HG03135 (cell line): ENCODE data around the gene ZNF287.
"Not testable (repeated sequence)": the region's sequence is repeated elsewhere in the genome, so short reads cannot be mapped to it uniquely, and the experiment has no call there.

ENCODE experiments used
- ATAC-seq: cut with Tn5 transposase; IDR thresholded peaks from one replicate; pipeline ENCODE4 v1.9.1; 2021; ENCODE audit warnings: mild to moderate bottlenecking, moderate library complexity; ENCODE audit not compliant: unreplicated experiment

ZNF287 gene

GRCh38 chr17:16568541-16569357 is at the start of gene ZNF287:
Gene ZNF287, minus strand, starts transcription at chr17:16569204. Its CDS starts 1,473 bp downstream, at chr17:16567731.
- ATAC-seq = peak; percentile 93

GRCh38 chr17:16617481-16618060 is 48.6 kb upstream of the ZNF287 start:
- ATAC-seq = no peak

DNA sequence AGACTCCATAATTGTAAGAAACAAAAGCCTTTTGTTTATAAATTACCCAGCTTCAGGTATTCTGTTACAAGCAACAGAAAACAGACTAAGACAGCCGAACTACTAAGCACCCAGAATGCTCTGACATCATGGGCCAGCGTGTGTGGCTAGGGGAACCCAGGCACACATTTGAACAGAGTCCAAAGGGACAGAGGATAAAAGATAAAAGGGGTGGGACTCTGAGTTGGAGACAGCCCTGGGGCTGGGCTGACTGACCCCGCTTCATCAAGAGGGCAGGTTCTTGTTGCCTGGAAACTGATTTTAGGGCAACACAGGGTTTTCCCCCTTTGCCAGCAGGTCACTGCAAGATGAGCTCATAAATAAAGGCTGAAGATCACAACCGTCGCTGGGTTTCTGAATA is 30.5 kb upstream of the ZNF287 start:
- no peak for ATAC-seq

DNA sequence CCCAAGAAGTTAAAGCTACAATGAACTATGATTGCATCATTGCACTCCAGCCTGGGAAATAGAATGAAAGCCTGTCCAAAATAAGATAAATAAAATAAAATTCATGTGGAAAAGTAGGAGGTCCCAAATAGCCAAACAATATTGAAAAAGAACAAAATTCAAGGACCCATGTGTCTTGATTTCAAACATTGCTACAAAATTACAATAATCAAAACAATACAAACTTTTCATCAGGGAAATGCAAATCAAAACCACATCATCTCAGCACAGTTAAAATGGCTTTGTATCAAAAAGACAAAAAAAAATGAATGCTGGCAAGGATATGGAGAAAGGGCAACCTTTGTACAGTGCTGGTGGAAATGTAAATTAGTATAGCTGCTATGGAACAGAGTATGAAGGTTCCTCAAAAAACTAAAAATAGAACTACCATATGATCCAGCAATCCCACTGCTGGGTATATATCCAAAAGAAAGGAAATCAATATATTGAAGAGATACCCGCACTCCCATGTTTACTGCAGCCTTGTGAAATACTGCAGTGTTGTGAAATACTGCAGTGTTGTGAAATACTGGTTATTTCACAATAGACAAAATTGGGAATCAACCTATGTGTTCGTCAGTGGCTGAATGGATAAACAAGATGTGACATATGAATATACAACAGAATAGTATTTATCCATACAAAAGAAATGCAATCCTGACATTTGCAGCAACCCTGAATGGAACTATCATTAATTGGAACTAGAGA is 24.5 kb upstream of the ZNF287 start:
- no peak for ATAC-seq

GRCh38 chr17:16589097-16589969 is 20.3 kb upstream of the ZNF287 start:
- ATAC-seq = peak; percentile 74

GRCh38 chr17:16585796-16586195 is 16.8 kb upstream of the ZNF287 start:
- no peak for ATAC-seq

- ATAC-seq = no peak
Observed at GRCh38 chr17:16584273-16584995, 15.4 kb upstream of the ZNF287 start.

- ATAC-seq = no peak
Observed at GRCh38 chr17:16583781-16584180, 14.8 kb upstream of the ZNF287 start.

DNA sequence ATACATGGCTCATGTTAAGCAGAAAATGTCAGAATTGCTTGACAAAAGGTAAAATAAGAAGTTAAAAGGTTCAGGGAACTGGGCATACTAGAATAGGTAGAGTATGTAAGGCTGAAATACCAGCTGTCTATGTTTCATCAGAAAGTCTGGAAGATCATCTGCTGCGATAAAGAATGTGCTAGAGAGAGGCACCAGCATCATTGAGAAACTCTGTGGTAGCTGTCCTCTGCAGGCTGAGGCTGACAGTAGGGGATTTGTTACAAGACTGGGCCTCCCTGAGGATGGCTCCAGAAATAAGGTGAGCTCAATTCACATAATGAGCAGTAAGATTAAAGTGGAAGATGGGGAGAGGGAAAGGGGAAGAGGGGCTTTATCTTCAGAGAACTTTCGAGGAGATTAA is 4.5 kb upstream of the ZNF287 start:
- no peak for ATAC-seq

DNA sequence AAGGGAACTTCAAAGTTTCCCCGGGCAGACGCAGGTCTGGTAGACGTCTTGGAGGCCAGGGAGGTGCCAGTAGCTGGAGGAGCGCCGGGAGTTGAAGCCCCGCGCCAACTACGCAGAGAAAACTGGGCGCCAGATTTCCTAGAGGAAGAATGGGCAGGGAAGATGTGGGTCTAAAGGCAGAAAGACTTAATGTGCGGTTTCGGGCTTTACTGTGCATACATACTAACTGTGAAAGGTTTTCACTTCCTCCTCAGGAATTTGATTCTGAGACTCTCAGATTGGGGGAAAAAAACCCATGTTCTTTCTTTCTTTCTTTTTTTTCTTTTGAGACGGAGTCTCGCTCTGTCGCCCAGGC is 331 bp upstream of the ZNF287 start:
- peak; percentile 19 for ATAC-seq

DNA sequence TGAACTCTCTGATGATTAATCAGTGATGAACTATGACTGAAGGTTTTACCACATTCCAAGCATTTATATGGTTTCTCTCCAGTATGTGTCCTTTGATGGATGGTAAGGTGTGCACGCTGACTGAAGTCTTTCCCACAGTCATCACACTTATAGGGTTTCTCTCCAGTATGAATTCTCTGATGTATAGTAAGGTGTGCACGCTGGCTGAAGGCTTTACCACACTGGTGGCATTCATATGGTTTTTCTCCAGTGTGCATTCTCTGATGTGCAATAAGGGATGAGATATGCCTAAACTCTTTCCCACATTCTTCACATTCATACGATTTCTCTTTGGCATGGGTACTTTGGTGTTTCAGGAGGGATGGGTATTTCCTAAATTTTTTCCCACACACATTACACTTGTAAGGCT is 16.4 kb downstream of the ZNF287 start:
- ATAC-seq = no peak

DNA sequence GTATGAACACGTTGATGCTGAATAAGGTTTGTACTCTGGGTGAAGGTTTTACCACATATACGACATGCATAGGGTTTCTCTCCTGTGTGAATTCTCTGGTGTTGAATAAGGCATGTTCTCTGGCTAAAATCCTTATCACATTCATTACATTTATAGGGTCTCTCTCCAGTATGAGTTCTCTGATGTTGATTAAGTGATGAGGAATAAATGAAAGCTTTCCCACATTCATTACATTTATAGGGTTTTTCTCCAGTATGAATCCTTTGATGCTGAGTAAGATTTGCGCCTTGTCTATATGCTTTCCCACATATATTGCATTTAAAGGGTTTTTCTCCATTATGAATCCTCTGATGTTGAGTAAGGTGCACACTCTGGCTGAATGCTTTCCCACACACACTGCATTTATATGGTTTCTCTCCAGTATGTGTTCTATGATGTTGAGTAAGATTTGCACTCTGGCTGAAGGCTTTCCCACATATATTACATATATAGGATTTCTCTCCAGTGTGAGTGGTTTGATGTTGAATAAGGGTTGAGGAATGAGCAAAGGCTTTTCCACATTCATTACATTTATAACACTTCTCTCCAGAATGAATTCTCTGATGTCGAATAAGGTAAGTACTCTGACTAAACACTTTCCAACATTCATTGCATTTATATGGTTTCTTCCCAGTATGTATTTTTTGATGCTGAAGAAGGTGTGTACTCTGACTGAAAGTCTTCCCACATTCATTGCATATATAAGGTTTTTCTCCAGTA is 16.9 kb downstream of the ZNF287 start:
- ATAC-seq = no peak

DNA sequence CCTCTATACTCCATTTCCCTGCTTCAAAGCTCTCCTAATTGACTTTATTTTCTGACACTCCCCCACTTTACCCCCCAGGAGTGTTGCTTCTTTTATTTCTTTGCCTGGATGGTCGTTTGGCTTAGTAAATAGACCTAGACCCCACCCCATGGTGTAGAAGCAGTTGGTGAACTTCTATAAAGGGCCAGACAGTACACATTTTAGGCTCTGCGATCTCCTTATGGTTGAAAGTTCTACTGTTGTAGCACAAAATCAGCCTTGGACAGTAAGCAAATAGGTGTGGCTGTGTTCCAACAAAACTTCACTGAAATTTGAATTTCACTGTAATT is 31.9 kb downstream of the ZNF287 start:
- no peak for ATAC-seq

GRCh38 chr17:16534236-16534635 is 34.8 kb downstream of the ZNF287 start:
- no peak for ATAC-seq

DNA sequence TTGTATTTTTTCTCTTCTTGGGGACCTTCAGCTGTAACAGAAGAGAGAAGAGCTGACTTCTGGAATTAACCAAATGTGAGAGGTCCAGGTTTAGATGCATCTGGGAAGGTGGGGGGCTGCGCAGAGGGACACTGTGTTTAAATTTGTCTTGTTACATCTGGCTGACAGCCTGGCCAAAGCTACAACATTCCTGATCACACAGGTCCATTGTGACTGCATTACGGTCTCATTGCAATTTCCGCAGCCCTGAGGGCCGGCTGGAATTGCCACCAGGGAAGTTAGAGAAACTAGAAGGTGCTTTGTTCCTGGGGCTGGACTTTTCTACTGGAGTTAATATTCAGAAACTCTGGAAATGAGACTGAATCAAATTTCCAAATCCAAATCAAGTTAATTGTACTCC is 39.1 kb downstream of the ZNF287 start:
- no peak for ATAC-seq

DNA sequence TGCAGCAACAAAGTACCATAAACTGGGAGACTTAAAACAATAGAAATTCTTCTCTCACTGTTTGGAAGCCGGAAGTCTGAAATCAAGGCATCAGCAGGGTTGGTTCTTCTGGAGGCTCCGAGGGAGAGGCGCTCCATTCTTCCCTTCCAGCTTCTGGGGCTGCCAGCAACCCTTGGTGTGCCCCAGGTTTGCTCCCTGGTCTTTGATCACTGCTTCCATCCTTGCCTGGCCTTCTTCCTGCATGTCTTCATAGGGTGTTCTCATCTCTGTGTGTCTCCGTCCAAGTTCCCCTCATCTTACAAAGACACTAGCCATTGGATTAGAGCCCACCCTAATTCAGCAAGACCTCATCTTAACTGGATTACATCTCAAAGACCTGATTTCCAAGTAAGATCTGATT is 41.7 kb downstream of the ZNF287 start:
- ATAC-seq = no peak

- ATAC-seq = not testable (repeated sequence)
Observed at GRCh38 chr17:16525556-16525955, 43.4 kb downstream of the ZNF287 start.

DNA sequence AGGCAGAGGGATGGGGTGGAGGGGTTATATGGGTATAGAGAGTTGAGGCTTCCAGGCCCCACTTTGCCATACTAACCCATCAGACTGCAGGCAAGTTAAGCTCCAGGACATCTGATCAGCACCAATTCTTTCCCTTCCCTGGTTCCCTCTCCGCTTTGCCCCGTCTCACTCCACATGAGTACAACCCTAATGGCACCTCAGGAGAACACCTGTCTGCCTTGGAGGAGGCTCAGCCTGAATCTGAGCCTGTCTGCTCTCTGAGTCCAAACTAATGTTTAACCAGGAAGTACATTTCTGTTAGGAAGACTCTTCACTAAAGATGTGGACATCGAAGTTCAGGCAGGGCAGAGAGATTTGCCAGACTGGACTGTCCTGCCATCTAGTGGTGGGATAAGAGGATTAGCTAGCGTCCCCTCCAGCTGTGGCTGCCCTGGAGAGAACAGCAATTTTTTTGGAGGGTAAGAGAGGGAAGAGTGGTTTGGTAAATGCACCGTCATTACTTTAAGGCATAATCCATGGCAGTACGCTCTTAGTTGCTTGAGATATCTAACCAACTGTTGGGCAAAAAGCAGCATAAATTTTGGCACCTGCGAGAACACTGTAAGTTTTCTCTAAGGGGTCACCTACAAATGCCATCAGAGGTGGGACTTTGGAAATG is 47.8 kb downstream of the ZNF287 start:
- peak; percentile 60 for ATAC-seq

GRCh38 chr17:16519021-16519420 is 50.0 kb downstream of the ZNF287 start:
- ATAC-seq = no peak
